H1 (cell line): ENCODE results near the gene CPA2. TPM values are rescaled to one million over a fixed set of nuclear protein-coding genes. Genes with fewer than 3 reads are reported as not detected.

ENCODE experiments used
- CTCF ChIA-PET: fragments of 300-600 bp; sonication (Branson Sonifier 250); formaldehyde crosslinking; loops from one replicate; lab custom pipeline; 2021; ENCODE audit not compliant: partially characterized antibody; lab: Charles Lee
- POLR2A ChIA-PET: fragments of 300-600 bp; sonication (Branson Sonifier 250); formaldehyde crosslinking; loops from one replicate; lab custom pipeline; 2021; ENCODE audit warnings: inconsistent platforms; ENCODE audit not compliant: partially characterized antibody; lab: Charles Lee
- DNase-seq, 2 experiments: peaks; one replicate each; pipeline versions ENCODE4 v3.0.0 to v3.0.0-alpha.2; 2010 to 2022; ENCODE audit warnings: low spot score in 2 of 2, low read depth in 1 of 2, mixed read lengths in 1 of 2
- FAIRE-seq: peaks from 2 replicates; lab custom pipeline; 2011; peaks lifted over from hg19 to GRCh38; lab: Jason Lieb, UNC
- H2AFZ ChIP-seq: 2 replicates; pipeline ENCODE4 v1.8.1; 2012; ENCODE audit warnings: low read length, inconsistent platforms
- H2AK5ac ChIP-seq: 2 replicates; pipeline ENCODE4 v1.6.1; 2013; ENCODE audit warnings: low read depth, low read length
- H2BK120ac ChIP-seq: replicated peaks from 2 replicates; pipeline ENCODE3; 2013; ENCODE audit warnings: low read depth, low read length, inconsistent platforms
- H2BK12ac ChIP-seq: 2 replicates; pipeline ENCODE4 v1.6.1; 2013; ENCODE audit warnings: low read depth, low read length
- H2BK15ac ChIP-seq: 2 replicates; pipeline ENCODE4 v1.6.1; 2013; ENCODE audit warnings: low read length
- H2BK20ac ChIP-seq: 2 replicates; pipeline ENCODE4 v1.6.1; 2013; ENCODE audit warnings: low read length
- H2BK5ac ChIP-seq: 2 replicates; pipeline ENCODE4 v1.6.1; 2013; ENCODE audit warnings: low read depth, low read length
- H3K14ac ChIP-seq: 2 replicates; pipeline ENCODE4 v1.6.1; 2013; ENCODE audit warnings: inconsistent platforms; ENCODE audit not compliant: insufficient read length
- H3K18ac ChIP-seq: 2 replicates; pipeline ENCODE4 v1.6.1; 2013; ENCODE audit warnings: low read length; ENCODE audit errors: extremely low read depth
- H3K23ac ChIP-seq: 2 replicates; pipeline ENCODE4 v1.6.1; 2013; ENCODE audit warnings: inconsistent platforms; ENCODE audit not compliant: insufficient read length
- H3K23me2 ChIP-seq: 2 replicates; pipeline ENCODE4 v1.6.1; 2013; ENCODE audit warnings: low read depth, low read length
- H3K27ac ChIP-seq: 2 replicates; pipeline ENCODE4 v1.6.1; 2011; ENCODE audit warnings: low read depth, low read length, inconsistent platforms
- H3K27me3 ChIP-seq, 4 experiments: replicated peaks in 1 of 4; 1 replicate in 1 of 4; 2 replicates in 3 of 4; pipeline versions ENCODE4 v1.6.1 to v1.8.1; 2011 to 2013; ENCODE audit warnings: low read length in 3 of 4, mild to moderate bottlenecking in 3 of 4, inconsistent platforms in 2 of 4, mixed read lengths in 2 of 4, moderate library complexity in 1 of 4; ENCODE audit not compliant: control insufficient read depth in 3 of 4, insufficient read depth in 3 of 4; ENCODE audit errors: extremely low read depth in 1 of 4
- H3K36me3 ChIP-seq, 4 experiments: 2 replicates each; pipeline versions ENCODE4 v1.6.1 to v1.8.1; 2011 to 2013; ENCODE audit warnings: mild to moderate bottlenecking in 4 of 4, low read length in 3 of 4, moderate library complexity in 2 of 4, control low read depth in 1 of 4, inconsistent platforms in 1 of 4; ENCODE audit not compliant: insufficient read depth in 4 of 4, control insufficient read depth in 2 of 4
- H3K4ac ChIP-seq: replicated peaks from 2 replicates; pipeline ENCODE3; 2013; ENCODE audit warnings: low read length, low read depth, mixed read lengths, inconsistent platforms; ENCODE audit not compliant: insufficient read length
- H3K4me1 ChIP-seq, 4 experiments: replicated peaks in 1 of 4; 1 replicate in 1 of 4; 2 replicates in 3 of 4; pipeline versions ENCODE4 v1.6.1 to v1.8.1; 2011 to 2013; ENCODE audit warnings: low read length in 3 of 4, inconsistent platforms in 2 of 4, mixed read lengths in 1 of 4; ENCODE audit not compliant: insufficient read depth in 4 of 4, control insufficient read depth in 3 of 4
- H3K4me2 ChIP-seq, 2 experiments: 2 replicates each; pipeline versions ENCODE4 v1.6.1 to v1.8.1; 2011 to 2013; ENCODE audit warnings: low read depth in 2 of 2, low read length in 2 of 2, control low read depth in 1 of 2, inconsistent platforms in 1 of 2, mild to moderate bottlenecking in 1 of 2; ENCODE audit not compliant: insufficient read depth in 1 of 2
- H3K4me3 ChIP-seq, 4 experiments: fragments of 200-600, 300-600 bp in 1 of 4; sonication (generic), shearing (Covaris generic), sonication (Bioruptor Twin) in 1 of 4; 2 replicates each; pipeline versions ENCODE4 v1.5.1 to v1.8.1; 2011 to 2016; ENCODE audit warnings: low read length in 4 of 4, low read depth in 3 of 4, control low read depth in 2 of 4, inconsistent platforms in 2 of 4, mild to moderate bottlenecking in 2 of 4, mixed read lengths in 1 of 4, moderate library complexity in 1 of 4; ENCODE audit not compliant: insufficient read depth in 2 of 4; ENCODE audit errors: extremely low read depth in 1 of 4
- H3K56ac ChIP-seq: replicated peaks from 2 replicates; pipeline ENCODE3; 2013; ENCODE audit warnings: low read depth, mild to moderate bottlenecking, mixed read lengths, low read length, inconsistent platforms; ENCODE audit not compliant: insufficient read length
- H3K79me1 ChIP-seq: 2 replicates; pipeline ENCODE4 v1.6.1; 2013; ENCODE audit warnings: low read depth, low read length, control low read depth
- H3K79me2 ChIP-seq, 2 experiments: 2 replicates each; pipeline versions ENCODE4 v1.6.1 to v1.8.1; 2012 to 2013; ENCODE audit warnings: low read length in 2 of 2, mild to moderate bottlenecking in 2 of 2, inconsistent platforms in 1 of 2; ENCODE audit not compliant: insufficient read depth in 2 of 2, control insufficient read depth in 1 of 2
- H3K9ac ChIP-seq, 4 experiments: replicated peaks in 1 of 4; 1 replicate in 1 of 4; 2 replicates in 3 of 4; pipeline versions ENCODE4 v1.6.1 to v1.8.1; 2011 to 2013; ENCODE audit warnings: low read depth in 3 of 4, low read length in 3 of 4, control low read depth in 2 of 4, mild to moderate bottlenecking in 2 of 4, moderate library complexity in 2 of 4, inconsistent platforms in 1 of 4; ENCODE audit errors: extremely low read depth in 1 of 4
- H3K9me3 ChIP-seq, 2 experiments: 2 replicates each; pipeline versions ENCODE4 v1.6.1 to v1.8.1; 2012 to 2013; ENCODE audit warnings: mild to moderate bottlenecking in 2 of 2, moderate library complexity in 2 of 2, control low read depth in 1 of 2, inconsistent platforms in 1 of 2, low read depth in 1 of 2, low read length in 1 of 2, mixed read lengths in 1 of 2; ENCODE audit not compliant: insufficient read depth in 2 of 2
- H4K20me1 ChIP-seq, 2 experiments: replicated peaks in 1 of 2; 2 replicates each; pipeline versions ENCODE3 to v1.8.1; 2011 to 2013; ENCODE audit warnings: inconsistent platforms in 2 of 2, low read length in 2 of 2, mild to moderate bottlenecking in 1 of 2; ENCODE audit not compliant: insufficient read depth in 2 of 2, control insufficient read depth in 1 of 2
- H4K5ac ChIP-seq: 2 replicates; pipeline ENCODE4 v1.6.1; 2013; ENCODE audit warnings: low read length, low read depth, mixed read lengths, inconsistent platforms; ENCODE audit not compliant: insufficient read length
- H4K8ac ChIP-seq: 2 replicates; pipeline ENCODE4 v1.8.0; 2013; ENCODE audit warnings: mild to moderate bottlenecking, moderate library complexity, low read length, inconsistent platforms; ENCODE audit not compliant: insufficient read depth; ENCODE audit errors: extremely low read depth
- H4K91ac ChIP-seq: replicated peaks from 2 replicates; pipeline ENCODE3; 2013; ENCODE audit warnings: low read length, mixed read lengths, inconsistent platforms; ENCODE audit not compliant: insufficient read length
- BRCA1 ChIP-seq: IDR thresholded peaks from 2 replicates; pipeline ENCODE4 v1.6.1; 2012; ENCODE audit warnings: low read depth, low read length, improper control_type of control experiment
- CBX8 ChIP-seq: fragments of 300-800, 300-1000 bp; sonication (generic); IDR thresholded peaks from 2 replicates; pipeline ENCODE4 v1.7.1; 2016; ENCODE audit warnings: low read depth, low read length, borderline replicate concordance
- EP300 ChIP-seq, 2 experiments: IDR thresholded peaks; 1 replicate in 1 of 2; 2 replicates in 1 of 2; pipeline ENCODE4 v1.6.1; 2011 to 2012; ENCODE audit warnings: low read depth in 2 of 2, low read length in 2 of 2, mild to moderate bottlenecking in 2 of 2, borderline replicate concordance in 1 of 2, inconsistent platforms in 1 of 2, moderate library complexity in 1 of 2
- NANOG ChIP-seq: IDR thresholded peaks from 2 replicates; pipeline ENCODE4 v1.6.1; 2011; ENCODE audit warnings: low read length, low read depth, mild to moderate bottlenecking, inconsistent platforms; ENCODE audit not compliant: insufficient read depth, poor library complexity, severe bottlenecking
- RFX5 ChIP-seq: IDR thresholded peaks from 2 replicates; pipeline ENCODE4 v1.6.1; 2011; ENCODE audit warnings: low read depth, low read length, improper control_type of control experiment, borderline replicate concordance
- SIRT6 ChIP-seq: IDR thresholded peaks from one replicate; pipeline ENCODE4 v1.7.1; 2012; ENCODE audit warnings: low read length, inconsistent platforms
- TEAD4 ChIP-seq: IDR thresholded peaks from 2 replicates; pipeline ENCODE4 v1.6.1; 2012; ENCODE audit warnings: low read depth, low read length, inconsistent platforms, mixed read lengths
- WGBS, 2 experiments: shearing (Covaris generic) in 1 of 2; methylation state at CpG; one replicate each; pipeline versions ENCODE4 v1.1.6 to v1.1.7; 2013 to 2015; ENCODE audit warnings: low lambda C conversion rate in 2 of 2, mixed read lengths in 2 of 2, inconsistent platforms in 1 of 2, low coverage in 1 of 2, missing lambda C conversion rate in 1 of 2; ENCODE audit not compliant: insufficient replicate concordance in 2 of 2, insufficient coverage in 1 of 2, insufficient read length in 1 of 2; ENCODE audit errors: extremely low coverage in 1 of 2, missing lambda C conversion rate in 1 of 2; 5-methylcytosine and 5-hydroxymethylcytosine counted together
- polyA plus RNA-seq, 7 experiments: library from polyadenylated mRNA; depleted of rRNA in 3 of 7; stranded (reverse) in 5 of 7; unstranded in 2 of 7; fragments of >200 nt in 5 of 7; fragments of 200-250 nt in 2 of 7; gene quantifications; 1 replicate in 5 of 7; 2 replicates in 1 of 7; 4 replicates in 1 of 7; pipeline versions ENCODE4 v1.2.1 to v1.2.3, GENCODE V29; 2011 to 2013; ENCODE audit warnings: missing spikeins in 2 of 7, mixed read lengths in 2 of 7
- total RNA-seq: library from RNA; stranded (reverse); fragmentation: NEBNext Ultra II Directional; extraction: Animal tissue kit (Norgen Biotek cat#: 25700); gene quantifications from 2 replicates; pipeline ENCODE4 v1.2.1, GENCODE V29; 2021

The CPA2 gene
- total and polyA plus RNA-seq, 2 of the 8 experiments (the other 6 are each of a cell fraction or from before 2014, with no cell fraction given) = 0.21 TPM; not detected in 1

DNA sequence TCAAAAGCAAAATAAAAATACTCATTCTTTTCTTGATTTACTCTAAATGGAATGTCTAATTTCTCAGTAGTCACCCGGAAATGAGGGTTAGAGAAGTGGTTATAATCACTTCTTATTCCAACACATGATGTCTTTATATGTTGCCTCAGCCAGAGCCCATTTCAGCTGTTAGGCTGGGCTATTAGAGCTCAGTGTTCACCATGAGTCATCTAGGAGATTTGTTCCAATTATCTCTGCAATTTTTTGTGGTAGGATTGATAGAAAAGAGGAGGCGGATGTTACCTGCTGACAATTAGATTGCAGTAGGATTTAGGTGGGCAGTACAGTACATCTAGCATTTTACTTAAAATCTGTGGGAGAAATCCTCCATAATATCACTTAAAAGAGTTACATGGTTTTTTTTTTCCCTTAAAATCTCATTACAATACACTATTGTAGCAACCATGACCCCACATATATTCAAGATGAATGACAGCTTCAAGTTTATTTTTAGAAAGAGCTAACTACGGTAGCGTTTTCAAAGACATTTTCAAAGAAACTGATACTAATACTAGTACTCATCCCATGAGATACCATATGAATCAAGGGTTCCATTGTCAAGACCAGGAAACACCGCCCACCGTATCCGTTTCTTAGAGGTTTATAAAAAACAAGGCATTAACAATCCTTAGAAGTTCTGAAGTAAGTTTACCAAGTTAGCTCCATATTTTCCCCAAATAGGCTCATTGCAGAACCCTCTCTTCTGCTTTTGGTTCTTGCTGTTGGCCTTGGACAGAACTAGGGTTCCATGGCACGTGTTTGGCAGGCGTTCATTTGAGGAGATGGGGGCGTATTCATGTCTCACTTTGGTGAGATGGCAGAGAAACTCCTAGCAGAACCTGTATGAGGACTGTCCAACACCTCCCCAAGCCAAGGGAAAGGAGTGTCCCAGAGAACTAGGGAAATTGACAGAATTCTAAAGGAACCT is 10.4 kb downstream of the CPA2 start:
- Histone ChIP-seq H3K9ac (no peak overlapping the region), H2AFZ (no peak overlapping the region), H3K27ac (no peak overlapping the region)

More for the DNA sequence above, 10.4 kb downstream of the CPA2 start:
- H3K4me1 ChIP-seq = peaks cover 6 to 22% (median 15%) of the 10 kb centered on the region in 4 experiments
- no peak overlapping the region for H3K23ac ChIP-seq
- POLR2A ChIA-PET = interaction anchor here (0.6 kb wide), 1 partner anchor 9 kb away, joined by 3 read pairs; no protein-coding TSS in a partner anchor
- H3K36me3 ChIP-seq = no peaks in the 10 kb centered on the region
- 96% methylated on average over 10 of the region's 10 CpGs; no CpG with 5 or more reads in 1 of the 2 experiments for WGBS, 2 experiments
- TF ChIP-seq TEAD4 (no peak), NANOG (no peak), EP300 (IDR thresholded peaks at IDR 0.05; ENCODE audit: borderline replicate concordance in 1 of 2, low read depth in 2 of 2, low read length in 2 of 2) (no peak), SIRT6 (no peak), RFX5 (no peak), BRCA1 (no peak), CBX8 (no peak)
- TF ChIP-seq, all 59 proteins: peak for 0
- no peak overlapping the region for H2BK120ac ChIP-seq
- H3K23me2 ChIP-seq = no peaks in the 10 kb centered on the region; the same call in 1 of the 2 replicates
- no peak overlapping the region for H2BK12ac ChIP-seq
- DNase-seq (no peak), FAIRE-seq (no peak)
- H4K5ac ChIP-seq = no peak overlapping the region
- H3K79me1 ChIP-seq = no peaks in the 10 kb centered on the region
- H2BK15ac ChIP-seq = no peak overlapping the region
- no peak overlapping the region for H3K4me2 ChIP-seq
- no peak overlapping the region for H4K91ac ChIP-seq
- no peak overlapping the region for H3K4ac ChIP-seq
- no peak overlapping the region for H3K18ac ChIP-seq
- CTCF ChIA-PET = interaction anchor here (0.6 to 2.5 kb wide), 24 partner anchors 8 to 207 kb away, joined by 3 to 8 read pairs (median 4); partner anchors contain the start of gene CPA4
- no peaks in the 10 kb centered on the region for H3K79me2 ChIP-seq
- H3K4me3 ChIP-seq = no peak overlapping the region
- no peaks in the 10 kb centered on the region for H4K20me1 ChIP-seq
- H2BK20ac ChIP-seq = no peak overlapping the region
- H2BK5ac ChIP-seq = no peak overlapping the region
- H3K27me3 ChIP-seq = no peaks in the 10 kb centered on the region
- no peak overlapping the region for H3K56ac ChIP-seq
- H4K8ac ChIP-seq = no peak overlapping the region
- no peak overlapping the region for H2AK5ac ChIP-seq
- H3K9me3 ChIP-seq = no peaks in the 10 kb centered on the region
- H3K14ac ChIP-seq = no peak overlapping the region
